HG02763 (cell line): ENCODE measurements around the gene SEMA3D.

Source experiments
- ATAC-seq: cut with Tn5 transposase; IDR thresholded peaks from one replicate; pipeline ENCODE4 v1.9.1; 2021; ENCODE audit warnings: mild to moderate bottlenecking, moderate library complexity; ENCODE audit not compliant: unreplicated experiment

The SEMA3D gene

GRCh38 chr7:85186521-85187241 is at the start of gene SEMA3D:
Gene SEMA3D (minus strand): TSS chr7:85187056. CDS start chr7:85121891, 65,165 bp downstream.
- ATAC-seq = peak; percentile 96

- ATAC-seq = no peak
Observed at GRCh38 chr7:85234730-85235129, 47.9 kb upstream of the SEMA3D start.

GRCh38 chr7:85232068-85232467 is 45.2 kb upstream of the SEMA3D start:
- ATAC-seq = no peak

- no peak for ATAC-seq
Observed at GRCh38 chr7:85230623-85231022, 43.8 kb upstream of the SEMA3D start.

GRCh38 chr7:85229544-85229943 is 42.7 kb upstream of the SEMA3D start:
- no peak for ATAC-seq

- ATAC-seq = no peak
Observed at GRCh38 chr7:85226361-85227085, 39.7 kb upstream of the SEMA3D start.

- ATAC-seq = no peak
Observed at GRCh38 chr7:85224171-85224570, 37.3 kb upstream of the SEMA3D start.

- no peak for ATAC-seq
Observed at GRCh38 chr7:85222522-85222921, 35.7 kb upstream of the SEMA3D start.

- ATAC-seq = no peak
Observed at GRCh38 chr7:85221796-85222195, 34.9 kb upstream of the SEMA3D start.

- no peak for ATAC-seq
Observed at GRCh38 chr7:85220651-85221050, 33.8 kb upstream of the SEMA3D start.

GRCh38 chr7:85220023-85220422 is 33.2 kb upstream of the SEMA3D start:
- ATAC-seq = no peak

GRCh38 chr7:85217085-85217484 is 30.2 kb upstream of the SEMA3D start:
- no peak for ATAC-seq

GRCh38 chr7:85215098-85215497 is 28.2 kb upstream of the SEMA3D start:
- ATAC-seq = peak; percentile 89

GRCh38 chr7:85213500-85213899 is 26.6 kb upstream of the SEMA3D start:
- ATAC-seq = no peak

GRCh38 chr7:85205754-85206153 is 18.9 kb upstream of the SEMA3D start:
- no peak for ATAC-seq

- no peak for ATAC-seq
Observed at GRCh38 chr7:85204496-85204895, 17.6 kb upstream of the SEMA3D start.

GRCh38 chr7:85204061-85204460 is 17.2 kb upstream of the SEMA3D start:
- no peak for ATAC-seq

GRCh38 chr7:85201209-85201608 is 14.4 kb upstream of the SEMA3D start:
- ATAC-seq = no peak

GRCh38 chr7:85196696-85197095 is 9.8 kb upstream of the SEMA3D start:
- no peak for ATAC-seq

- ATAC-seq = no peak
Observed at GRCh38 chr7:85191383-85191782, 4.5 kb upstream of the SEMA3D start.

GRCh38 chr7:85186083-85186520 is 754 bp downstream of the SEMA3D start:
- ATAC-seq = peak; percentile 34

- ATAC-seq = no peak
Observed at GRCh38 chr7:85185424-85186082, 1.3 kb downstream of the SEMA3D start.
